NOMO-1 treated with DMSO at 0.1 percent for 48 hours (cell line): ENCODE data around the gene FAM111B.
"Not testable (repeated sequence)": the region's sequence is repeated elsewhere in the genome, so short reads cannot be mapped to it uniquely, and the experiment has no call there.

Experiments used
- DNase-seq: peaks from one replicate; lab custom pipeline; 2025; ENCODE audit not compliant: unreplicated experiment; lab: John Stamatoyannopoulos, UW

FAM111B gene, protein sequence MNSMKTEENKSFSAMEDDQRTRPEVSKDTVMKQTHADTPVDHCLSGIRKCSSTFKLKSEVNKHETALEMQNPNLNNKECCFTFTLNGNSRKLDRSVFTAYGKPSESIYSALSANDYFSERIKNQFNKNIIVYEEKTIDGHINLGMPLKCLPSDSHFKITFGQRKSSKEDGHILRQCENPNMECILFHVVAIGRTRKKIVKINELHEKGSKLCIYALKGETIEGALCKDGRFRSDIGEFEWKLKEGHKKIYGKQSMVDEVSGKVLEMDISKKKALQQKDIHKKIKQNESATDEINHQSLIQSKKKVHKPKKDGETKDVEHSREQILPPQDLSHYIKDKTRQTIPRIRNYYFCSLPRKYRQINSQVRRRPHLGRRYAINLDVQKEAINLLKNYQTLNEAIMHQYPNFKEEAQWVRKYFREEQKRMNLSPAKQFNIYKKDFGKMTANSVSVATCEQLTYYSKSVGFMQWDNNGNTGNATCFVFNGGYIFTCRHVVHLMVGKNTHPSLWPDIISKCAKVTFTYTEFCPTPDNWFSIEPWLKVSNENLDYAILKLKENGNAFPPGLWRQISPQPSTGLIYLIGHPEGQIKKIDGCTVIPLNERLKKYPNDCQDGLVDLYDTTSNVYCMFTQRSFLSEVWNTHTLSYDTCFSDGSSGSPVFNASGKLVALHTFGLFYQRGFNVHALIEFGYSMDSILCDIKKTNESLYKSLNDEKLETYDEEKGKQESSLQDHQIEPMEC

DNA sequence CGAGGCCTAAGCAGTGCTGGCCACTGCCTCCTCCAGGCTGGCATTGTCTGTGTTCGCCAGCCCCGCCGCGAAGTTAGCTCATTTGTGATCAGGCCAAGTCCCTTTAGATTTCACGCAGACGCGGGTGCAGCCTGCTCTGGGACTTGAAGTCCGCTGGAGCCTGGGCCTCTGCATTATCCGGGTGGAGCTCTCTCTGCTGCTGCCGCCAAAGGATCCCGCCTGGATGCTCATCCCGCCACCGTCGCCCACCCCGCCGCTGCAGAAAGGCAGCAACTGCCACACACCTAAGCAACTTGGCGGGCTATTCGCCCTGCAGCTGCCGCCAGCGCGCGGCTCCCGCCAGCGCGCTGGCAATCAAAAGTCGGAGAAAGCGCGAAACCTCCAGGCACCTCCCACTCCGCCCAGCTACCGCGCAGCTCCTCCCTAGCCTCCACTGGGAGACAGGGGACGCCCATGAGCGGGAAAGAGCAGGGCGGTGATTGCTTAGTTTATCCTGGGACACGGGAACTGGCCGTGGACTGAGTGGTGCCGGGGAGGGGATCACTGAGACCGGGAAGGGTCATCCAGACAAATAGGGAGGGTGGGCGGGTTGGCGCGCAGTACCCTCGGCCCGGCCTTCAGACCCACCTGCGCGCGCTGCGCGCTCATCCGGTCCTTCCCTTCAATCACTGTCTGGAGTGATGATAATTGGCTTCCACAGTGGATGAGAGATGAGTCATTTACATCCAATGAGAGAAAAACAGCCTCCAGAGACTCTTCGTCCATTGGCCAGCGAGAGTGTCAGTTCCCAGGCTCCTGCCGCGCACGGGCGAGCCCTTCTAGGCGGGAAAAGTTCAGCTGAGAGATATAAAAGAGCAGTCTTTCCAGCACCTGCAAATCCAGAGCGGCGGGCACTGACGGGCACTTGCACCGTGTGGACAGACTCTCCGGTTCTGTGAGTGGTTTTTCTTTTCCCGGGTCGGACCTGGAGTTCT is at the start of gene FAM111B:
FAM111B (plus strand) TSS at position 875 of the 974 bp plus-strand sequence. CDS start 2,389 bp downstream, outside the sequence.
- peak; percentile 92 for DNase-seq

DNA sequence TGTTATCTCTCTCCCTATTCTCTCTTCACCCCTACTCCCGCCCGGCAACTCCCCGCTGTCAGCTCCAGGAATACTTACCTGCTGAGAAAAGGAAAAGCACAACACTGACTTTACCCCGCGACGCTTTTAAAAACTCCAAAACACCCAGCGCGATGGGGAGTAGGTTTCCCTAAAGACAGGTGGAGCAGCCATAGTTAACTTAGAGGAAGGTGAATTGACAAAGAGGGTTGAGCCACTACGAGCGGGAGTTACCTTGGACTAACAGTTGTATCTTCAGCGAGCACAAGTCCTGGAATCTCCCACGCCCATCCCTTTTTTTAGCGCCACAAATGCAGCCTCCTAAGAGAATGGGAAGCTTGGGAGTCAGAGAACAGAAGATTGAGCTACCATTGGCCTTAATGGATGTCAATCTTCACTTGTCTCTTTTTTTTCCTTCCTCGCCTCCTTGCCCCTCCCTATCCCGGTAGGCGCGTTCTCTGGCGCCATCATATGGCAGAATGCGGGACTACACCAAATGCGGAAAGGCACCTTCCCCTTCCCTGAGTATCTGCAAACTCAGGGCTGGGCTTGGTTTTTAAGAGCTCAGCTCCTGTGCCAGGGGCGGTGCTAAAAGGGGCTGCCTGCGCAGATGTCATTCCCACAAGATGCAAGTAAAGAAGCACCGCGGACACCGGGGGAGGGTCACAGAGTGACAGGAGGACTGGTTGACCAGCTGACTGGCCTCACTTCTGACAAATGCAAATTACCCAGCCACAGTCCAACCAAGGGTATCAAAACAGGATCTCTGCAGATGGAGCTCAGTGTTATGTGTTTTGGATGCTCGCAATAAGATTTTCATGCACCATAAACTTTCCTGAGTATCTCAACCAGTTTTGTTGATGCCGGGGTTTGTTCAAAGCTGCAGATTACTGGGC is 48.7 kb upstream of the FAM111B start:
- DNase-seq, result peak; percentile 85

- DNase-seq, result not testable (repeated sequence)
Measured at GRCh38 chr11:59060096-59060495, 46.9 kb upstream of the FAM111B start.

- no peak for DNase-seq
Measured at GRCh38 chr11:59062602-59063529, 44.2 kb upstream of the FAM111B start.

DNA sequence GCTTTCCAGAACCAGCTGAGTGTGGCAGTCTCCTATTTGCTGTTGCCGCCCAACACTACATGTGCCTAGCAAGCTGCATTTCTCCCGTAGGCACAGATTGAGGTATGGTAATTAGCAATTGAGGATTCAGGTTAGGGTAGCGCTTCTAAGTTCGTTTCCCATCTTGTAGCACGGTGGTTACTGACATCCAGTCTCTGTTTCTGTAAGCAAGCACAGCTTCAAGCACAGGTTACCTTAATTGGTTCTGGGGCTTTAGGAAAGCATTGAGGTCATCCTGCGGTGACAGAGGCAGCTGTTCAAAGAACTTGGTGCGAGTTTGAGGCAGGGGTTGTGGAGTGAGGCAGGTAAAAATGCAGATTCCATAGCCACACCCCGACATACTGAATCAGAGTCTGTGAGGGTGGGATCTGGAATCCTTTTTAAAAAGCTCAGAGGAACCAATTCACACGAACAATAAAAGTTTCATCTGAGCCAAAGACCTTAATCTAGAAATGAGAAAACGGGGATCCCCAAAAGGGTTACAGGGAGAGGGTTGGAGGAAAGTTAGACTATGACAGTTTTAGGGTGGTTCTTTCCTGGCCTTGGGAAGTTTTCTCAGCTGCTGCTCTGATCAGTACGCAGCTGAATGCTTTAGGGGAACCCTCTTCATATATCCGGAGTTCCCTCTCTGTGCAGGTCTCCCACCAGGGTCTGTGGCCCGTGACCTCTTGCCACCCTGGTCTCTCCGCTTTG is 42.9 kb upstream of the FAM111B start:
- not testable (repeated sequence) for DNase-seq

- DNase-seq, result no peak
Measured at GRCh38 chr11:59069087-59069486, 38.0 kb upstream of the FAM111B start.

- peak; percentile 79 for DNase-seq
Measured at GRCh38 chr11:59076876-59077571, 30.0 kb upstream of the FAM111B start.

DNA sequence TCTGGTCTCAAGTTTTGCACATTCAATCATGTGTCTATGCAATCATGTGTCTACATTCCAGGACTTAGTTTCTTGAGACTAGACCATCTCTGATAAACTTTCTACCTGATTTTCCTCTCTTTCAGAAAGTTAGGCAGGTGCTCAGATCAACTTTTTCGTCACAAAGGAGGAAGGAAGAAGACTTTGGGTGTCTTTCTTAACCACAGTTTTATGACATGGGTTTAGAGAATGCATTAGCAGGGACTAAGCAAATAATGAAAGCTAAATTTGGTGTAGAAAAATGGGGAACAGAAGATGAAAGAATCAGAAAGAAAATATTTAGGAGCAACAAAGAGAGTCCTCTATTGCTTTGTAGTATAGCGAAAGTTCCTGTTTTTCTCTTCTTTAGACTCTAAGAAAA is 28.6 kb upstream of the FAM111B start:
- peak; percentile 56 for DNase-seq

DNA sequence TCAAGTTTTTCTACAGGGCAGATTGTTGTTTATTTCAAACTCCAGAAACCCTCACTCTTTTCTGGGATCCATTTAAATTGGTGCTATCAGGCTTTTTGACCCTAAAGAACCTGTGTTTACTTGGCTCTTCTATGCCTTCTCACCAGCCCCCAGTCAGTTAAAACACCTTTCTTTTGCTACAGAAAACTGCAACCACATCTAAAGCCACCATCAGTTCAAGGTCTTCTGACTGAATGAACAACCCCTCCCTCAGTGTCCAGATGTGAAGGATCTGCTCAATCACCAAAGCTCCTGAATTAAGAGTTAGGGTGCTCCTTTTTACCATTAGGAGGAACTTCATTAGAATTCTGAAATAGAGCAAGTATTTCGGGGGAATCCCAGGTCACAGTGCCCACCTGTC is 28.0 kb upstream of the FAM111B start:
- no peak for DNase-seq

DNA sequence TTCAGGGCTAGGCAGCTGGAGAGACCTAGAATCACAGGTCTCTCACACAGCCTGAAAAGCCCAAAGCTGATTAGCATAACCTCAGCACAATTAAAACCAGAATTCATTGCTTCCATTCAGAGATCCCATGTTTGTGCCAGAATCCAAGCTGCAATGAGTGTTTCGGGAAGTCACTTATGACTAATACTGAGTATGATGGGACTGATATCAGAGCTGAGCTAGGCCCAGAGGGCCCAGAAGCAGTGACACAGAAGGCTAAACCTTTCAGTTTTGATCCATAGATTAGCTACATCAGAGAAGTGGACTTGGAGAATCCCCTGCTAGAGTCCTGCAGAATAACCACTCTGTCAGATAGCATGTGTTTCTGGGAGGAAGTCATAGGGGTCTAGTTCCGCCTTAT is 26.6 kb upstream of the FAM111B start:
- not testable (repeated sequence) for DNase-seq

- DNase-seq, result not testable (repeated sequence)
Measured at GRCh38 chr11:59081430-59082020, 25.5 kb upstream of the FAM111B start.

DNA sequence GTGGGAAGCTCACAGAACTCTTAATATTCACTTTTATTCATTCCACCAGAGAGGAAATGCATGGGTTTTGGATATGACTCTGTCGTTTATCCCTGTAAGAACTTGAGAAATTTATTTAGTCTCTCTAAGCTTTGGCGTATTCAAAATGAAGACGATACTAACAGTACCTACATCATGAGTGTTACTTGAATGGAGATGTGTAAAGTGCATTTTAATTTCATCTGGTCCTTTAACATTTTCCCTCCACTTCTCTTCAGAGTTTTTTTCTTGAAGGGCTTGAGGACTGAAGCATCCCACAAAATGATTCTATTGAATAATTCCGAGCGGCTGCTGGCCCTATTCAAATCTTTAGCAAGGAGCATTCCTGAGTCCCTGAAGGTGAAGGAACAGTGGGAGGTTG is 21.0 kb upstream of the FAM111B start, which contains the start of gene GLYATL1B:
GLYATL1B (plus strand) TSS at position 301 of the 400 bp plus-strand sequence; CDS start at position 301, 0 bp downstream.
- not testable (repeated sequence) for DNase-seq

DNA sequence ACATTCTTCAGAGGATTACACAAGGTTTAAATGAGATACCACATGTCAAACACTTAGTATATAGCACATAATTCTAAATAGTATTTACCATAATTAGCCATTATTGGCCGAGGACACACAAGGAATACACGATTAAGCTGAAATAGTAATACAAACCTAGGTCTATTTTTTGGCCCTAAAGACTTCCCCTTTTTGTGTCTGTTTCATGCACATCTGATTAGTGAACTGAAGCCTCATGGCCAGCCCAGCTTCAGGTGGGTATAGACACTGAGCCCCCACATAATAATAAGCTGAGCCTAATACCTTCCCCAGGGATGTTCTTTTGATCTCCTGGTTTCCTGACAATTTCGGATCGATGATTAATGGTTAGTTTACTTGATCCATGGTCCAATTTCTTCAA is 18.9 kb upstream of the FAM111B start:
- no peak for DNase-seq

DNA sequence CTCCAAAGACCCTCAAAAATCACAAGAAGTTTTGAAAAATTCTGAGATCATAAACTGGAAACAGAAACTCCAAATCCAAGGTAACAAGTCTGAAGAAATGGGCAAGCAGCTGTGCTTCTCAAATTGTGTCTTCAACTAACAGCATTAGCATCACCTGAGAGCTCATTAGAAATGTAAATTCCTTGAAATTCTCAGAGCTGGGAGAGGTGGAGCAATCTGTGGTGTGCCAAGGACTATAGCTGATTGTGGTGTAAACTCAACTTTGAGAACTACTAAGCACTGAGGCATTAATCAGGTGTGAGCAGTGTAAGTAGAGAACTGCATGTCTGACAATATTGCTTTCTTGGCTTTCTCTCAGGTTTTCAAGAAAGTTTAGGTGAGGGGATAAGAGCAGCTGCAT is 13.5 kb upstream of the FAM111B start:
- not testable (repeated sequence) for DNase-seq

DNA sequence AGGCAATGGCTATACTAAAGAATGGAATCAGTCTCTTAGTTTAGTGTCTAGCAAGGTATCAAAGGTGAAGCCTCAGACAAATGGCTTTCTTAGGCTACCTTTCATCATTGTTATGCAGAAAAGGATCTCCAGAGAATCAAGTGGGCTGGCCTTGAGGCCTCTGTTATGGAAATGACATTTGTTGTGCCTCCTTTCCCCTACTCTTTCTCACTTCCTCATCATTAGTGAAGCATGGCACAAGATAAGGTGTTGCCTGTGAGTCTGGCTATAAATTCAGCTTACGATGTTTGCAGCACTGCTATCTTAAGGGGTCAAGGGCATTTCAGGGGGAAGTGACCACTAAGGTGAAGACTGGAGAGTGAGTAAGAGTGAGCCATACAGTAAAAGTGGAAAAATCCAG is 11.8 kb upstream of the FAM111B start:
- DNase-seq, result peak; percentile 63

- not testable (repeated sequence) for DNase-seq
Measured at GRCh38 chr11:59095972-59096575, 11.0 kb upstream of the FAM111B start.
